GM12878 (cell line): ENCODE data around the gene THEM4.

Source experiments
- ASH2L ChIP-seq: fragments of 300-600, 200-600 bp; sonication (generic); IDR thresholded peaks from 2 replicates; pipeline ENCODE4 v1.6.1; 2017; ENCODE audit warnings: low read depth, mild to moderate bottlenecking, borderline replicate concordance
- CEBPB ChIP-seq, 2 experiments: fragments of 150-350 bp in 1 of 2; IDR thresholded peaks; 2 replicates each; pipeline ENCODE4 v1.6.1; 2012 to 2014; ENCODE audit warnings: low read depth in 2 of 2, low read length in 2 of 2, borderline replicate concordance in 1 of 2, inconsistent platforms in 1 of 2
- EP300 ChIP-seq, 2 experiments: fragments of 150-350 bp in 1 of 2; IDR thresholded peaks; 2 replicates each; pipeline ENCODE4 v1.6.1; 2011 to 2012; ENCODE audit warnings: low read depth in 2 of 2, low read length in 2 of 2, borderline replicate concordance in 1 of 2, improper control_type of control experiment in 1 of 2, inconsistent platforms in 1 of 2; ENCODE audit not compliant: control insufficient read depth in 1 of 2
- FOS ChIP-seq: IDR thresholded peaks from 3 replicates; pipeline ENCODE4 v1.6.1; 2011; ENCODE audit warnings: borderline replicate concordance; ENCODE audit not compliant: insufficient read length; ENCODE audit errors: extremely low read depth
- HCFC1 ChIP-seq: fragments of 150-350 bp; IDR thresholded peaks from 2 replicates; pipeline ENCODE4 v1.6.1; 2014; ENCODE audit warnings: low read length
- JUNB ChIP-seq: IDR thresholded peaks from 2 replicates; pipeline ENCODE4 v1.6.1; 2016; ENCODE audit warnings: antibody characterized with exemption, mild to moderate bottlenecking
- POLR2A ChIP-seq: IDR thresholded peaks from 2 replicates; pipeline ENCODE4 v1.6.1; 2011; ENCODE audit warnings: low read depth, mild to moderate bottlenecking, low read length
- RFX5 ChIP-seq: IDR thresholded peaks from 2 replicates; pipeline ENCODE4 v1.6.1; 2011; ENCODE audit warnings: low read depth, low read length, improper control_type of control experiment
- ZNF217 ChIP-seq: fragments of 450-650 bp; IDR thresholded peaks from 2 replicates; pipeline ENCODE4 v1.6.1; 2017; ENCODE audit warnings: antibody characterized with exemption, mild to moderate bottlenecking
- ZNF274 ChIP-seq: IDR thresholded peaks from one replicate; pipeline ENCODE4 v1.8.0; 2011; ENCODE audit not compliant: insufficient read length, insufficient read depth
- TF ChIP-seq, protein P1 (sequence below): IDR thresholded peaks from 2 replicates; pipeline ENCODE4 v1.6.1; 2012; ENCODE audit warnings: low read depth, low read length, improper control_type of control experiment
- TF ChIP-seq, protein P2 (sequence below), 3 experiments: IDR thresholded peaks in 2 of 3; conservative IDR thresholded peaks in 1 of 3; 2 replicates each; pipeline ENCODE4 v1.5.1; 2011; ENCODE audit warnings: low read depth in 3 of 3, low read length in 3 of 3, mild to moderate bottlenecking in 3 of 3, control low read depth in 2 of 3, moderate library complexity in 2 of 3, inconsistent platforms in 1 of 3, mixed read lengths in 1 of 3; ENCODE audit not compliant: control insufficient read depth in 2 of 3, insufficient read depth in 1 of 3; ENCODE audit errors: extremely low read depth in 1 of 3

DNA sequence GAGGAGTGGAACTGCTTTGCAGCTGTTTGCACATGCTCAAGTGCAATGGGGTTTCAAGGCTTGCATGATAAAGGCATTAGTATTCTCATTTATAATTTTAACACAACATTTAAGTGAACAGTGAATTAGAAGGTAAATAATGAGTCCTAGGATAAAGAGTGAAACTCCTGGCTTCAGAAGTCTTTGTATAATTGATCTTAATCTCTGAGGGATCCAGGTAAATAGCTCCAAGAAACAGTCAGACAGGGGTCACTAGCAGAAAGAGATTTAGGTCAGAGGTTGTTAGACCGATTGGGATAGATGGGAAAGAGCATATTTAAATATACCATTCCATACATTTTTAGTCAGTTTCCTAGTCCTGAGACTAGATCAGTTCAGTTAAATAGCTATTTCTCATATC, 14.1 kb upstream of the THEM4 start:
- TF ChIP-seq EP300 (IDR thresholded peaks at IDR 0.05; ENCODE audit: borderline replicate concordance in 1 of 2, control insufficient read depth in 1 of 2, low read depth in 2 of 2, low read length in 2 of 2) (no peak), CEBPB (IDR thresholded peaks at IDR 0.05; ENCODE audit: borderline replicate concordance in 1 of 2, low read depth in 2 of 2, low read length in 2 of 2) (no peak), FOS (no peak), RFX5 (no peak), ZNF274 (no peak), POLR2A (no peak), JUNB (no peak), ZNF217 (no peak), ASH2L (no peak), HCFC1 (no peak)
- TF ChIP-seq, protein P1, sequence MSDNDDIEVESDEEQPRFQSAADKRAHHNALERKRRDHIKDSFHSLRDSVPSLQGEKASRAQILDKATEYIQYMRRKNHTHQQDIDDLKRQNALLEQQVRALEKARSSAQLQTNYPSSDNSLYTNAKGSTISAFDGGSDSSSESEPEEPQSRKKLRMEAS: no peak
- TF ChIP-seq, protein P2, sequence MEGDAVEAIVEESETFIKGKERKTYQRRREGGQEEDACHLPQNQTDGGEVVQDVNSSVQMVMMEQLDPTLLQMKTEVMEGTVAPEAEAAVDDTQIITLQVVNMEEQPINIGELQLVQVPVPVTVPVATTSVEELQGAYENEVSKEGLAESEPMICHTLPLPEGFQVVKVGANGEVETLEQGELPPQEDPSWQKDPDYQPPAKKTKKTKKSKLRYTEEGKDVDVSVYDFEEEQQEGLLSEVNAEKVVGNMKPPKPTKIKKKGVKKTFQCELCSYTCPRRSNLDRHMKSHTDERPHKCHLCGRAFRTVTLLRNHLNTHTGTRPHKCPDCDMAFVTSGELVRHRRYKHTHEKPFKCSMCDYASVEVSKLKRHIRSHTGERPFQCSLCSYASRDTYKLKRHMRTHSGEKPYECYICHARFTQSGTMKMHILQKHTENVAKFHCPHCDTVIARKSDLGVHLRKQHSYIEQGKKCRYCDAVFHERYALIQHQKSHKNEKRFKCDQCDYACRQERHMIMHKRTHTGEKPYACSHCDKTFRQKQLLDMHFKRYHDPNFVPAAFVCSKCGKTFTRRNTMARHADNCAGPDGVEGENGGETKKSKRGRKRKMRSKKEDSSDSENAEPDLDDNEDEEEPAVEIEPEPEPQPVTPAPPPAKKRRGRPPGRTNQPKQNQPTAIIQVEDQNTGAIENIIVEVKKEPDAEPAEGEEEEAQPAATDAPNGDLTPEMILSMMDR (IDR thresholded peaks at IDR 0.05 in 2 of 3, conservative IDR thresholded peaks at IDR 0.05 in 1 of 3; ENCODE audit: control insufficient read depth in 2 of 3, extremely low read depth in 1 of 3, insufficient read depth in 1 of 3, low read depth in 3 of 3, low read length in 3 of 3): no peak
